GM19025 (cell line): Measurements from ENCODE around the gene TNIP1.

Experiments used
- ATAC-seq: cut with Tn5 transposase; IDR thresholded peaks from one replicate; pipeline ENCODE4 v1.9.1; 2021; ENCODE audit warnings: mild to moderate bottlenecking, low read depth, moderate library complexity; ENCODE audit not compliant: unreplicated experiment

TNIP1 gene

GRCh38 chr5:151067632-151068432 is 13.0 kb downstream of the TNIP1 start:
- ATAC-seq, result no peak

DNA sequence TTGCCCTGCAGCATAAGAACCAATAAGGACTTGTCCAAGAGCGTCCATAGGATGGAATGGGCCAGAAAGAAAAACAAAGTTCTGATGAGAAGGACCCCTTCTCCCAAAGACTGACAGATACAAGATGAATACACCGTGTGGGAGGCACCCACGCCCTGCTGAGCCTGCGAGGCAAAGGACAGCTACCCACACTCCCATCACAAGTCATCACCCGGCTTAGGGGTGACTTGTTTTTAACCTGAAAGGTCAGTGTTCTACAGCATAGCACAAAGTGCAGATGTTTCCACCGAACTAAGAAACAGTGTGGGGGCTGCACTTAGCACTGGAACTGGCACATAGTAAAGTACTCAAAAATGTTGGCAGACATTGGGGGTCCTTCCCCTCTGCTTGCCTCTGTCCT is 13.9 kb downstream of the TNIP1 start:
- ATAC-seq, result no peak

GRCh38 chr5:151065609-151066008 is 15.2 kb downstream of the TNIP1 start:
- no peak for ATAC-seq

- no peak for ATAC-seq
Measured at GRCh38 chr5:151064916-151065499, 15.8 kb downstream of the TNIP1 start.

- no peak for ATAC-seq
Measured at GRCh38 chr5:151063142-151063989, 17.5 kb downstream of the TNIP1 start.

- ATAC-seq, result no peak
Measured at GRCh38 chr5:151062405-151063141, 18.3 kb downstream of the TNIP1 start.

GRCh38 chr5:151060742-151061141 is 20.1 kb downstream of the TNIP1 start:
- no peak for ATAC-seq

DNA sequence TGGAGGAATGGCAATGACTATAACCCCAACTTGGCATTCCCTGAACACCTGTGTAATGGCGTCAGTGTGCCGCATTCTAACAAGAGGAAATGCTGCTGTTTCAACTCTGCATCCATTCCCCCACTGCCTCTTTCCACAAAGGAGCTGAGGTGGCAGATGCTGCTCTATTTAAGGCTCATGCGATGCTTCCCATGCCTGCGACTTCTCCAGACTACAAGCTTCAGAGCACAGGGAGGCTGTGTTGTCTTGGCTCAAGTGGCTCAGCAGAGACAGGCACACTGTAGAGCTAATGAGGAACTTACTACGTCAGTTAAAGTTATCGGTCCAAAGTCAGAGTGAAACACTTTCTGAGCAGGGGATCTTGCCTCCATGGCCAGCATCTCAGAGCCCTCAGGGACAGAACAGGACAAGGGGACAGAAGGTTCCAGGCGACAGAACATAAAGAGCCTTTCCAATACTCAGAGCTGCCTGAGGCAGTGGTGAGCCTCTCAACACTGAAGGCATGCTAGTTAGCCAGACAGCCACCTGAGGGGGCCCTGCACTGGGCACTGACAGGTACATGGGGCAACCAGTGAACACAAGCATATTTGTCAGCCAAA is 21.8 kb downstream of the TNIP1 start:
- ATAC-seq, result no peak

DNA sequence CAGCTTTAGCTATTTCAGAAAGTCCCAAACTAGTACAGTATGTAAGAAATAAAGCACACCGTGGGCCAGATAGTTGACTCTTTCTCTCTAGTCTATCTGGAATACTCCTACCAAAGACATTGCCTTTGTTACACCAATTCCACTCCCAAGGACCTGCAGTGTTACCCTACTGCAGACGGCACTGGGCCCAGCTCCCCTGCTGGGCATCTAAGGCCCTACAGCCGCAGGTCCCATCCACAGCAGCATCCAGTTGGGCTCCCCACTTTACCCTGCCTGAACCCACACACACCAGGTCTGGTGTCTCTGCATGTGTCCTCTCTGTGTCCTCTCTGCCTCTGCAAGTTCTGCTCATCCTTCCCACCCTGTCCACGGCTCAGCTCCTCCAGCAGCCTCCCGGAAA is 22.5 kb downstream of the TNIP1 start:
- ATAC-seq, result no peak

DNA sequence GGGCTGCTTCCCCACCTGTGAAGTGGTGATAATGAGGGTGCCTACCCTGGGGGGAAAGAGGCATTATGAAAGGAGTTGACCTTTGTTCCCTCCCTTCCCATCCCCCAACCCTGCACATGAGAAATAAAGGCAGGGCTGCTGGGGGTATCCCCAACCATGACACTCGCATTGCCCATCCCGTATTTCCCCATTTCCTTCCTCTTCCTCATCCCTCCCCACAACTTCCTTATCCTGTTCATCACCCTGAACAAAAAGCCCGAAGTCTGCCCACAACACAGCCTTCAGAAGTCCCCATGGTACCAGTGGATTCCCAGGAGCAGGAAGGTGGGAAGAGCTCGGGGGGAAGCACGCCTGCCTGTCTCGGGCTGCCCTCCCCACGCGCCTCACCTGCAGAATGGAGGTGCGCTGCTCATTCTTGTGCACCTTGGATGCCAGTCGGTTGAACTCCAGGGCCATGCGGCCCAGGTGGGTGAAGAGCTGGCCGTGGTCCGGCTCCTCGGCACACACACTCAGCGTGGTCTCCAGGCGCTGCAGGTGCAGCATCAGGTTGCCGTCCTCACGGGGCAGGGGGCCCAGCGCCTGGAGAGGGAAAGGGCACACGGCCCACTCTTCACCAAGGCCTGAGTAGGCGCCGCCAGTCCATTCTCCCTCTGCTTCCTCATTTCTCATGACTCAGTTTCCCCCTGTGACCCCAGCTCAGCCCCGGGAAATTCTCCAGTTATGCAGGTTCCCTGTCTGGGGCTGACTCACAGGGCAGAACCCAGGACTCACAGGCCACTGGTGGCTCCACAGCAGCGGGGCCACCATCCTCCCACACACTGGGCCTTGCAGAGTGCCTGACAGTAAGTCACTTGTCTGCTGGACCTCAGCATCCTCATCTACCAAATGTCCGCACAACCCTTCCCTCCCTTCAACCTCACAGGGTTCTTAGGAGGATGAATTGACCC is 24.2 kb downstream of the TNIP1 start:
- ATAC-seq, result no peak

DNA sequence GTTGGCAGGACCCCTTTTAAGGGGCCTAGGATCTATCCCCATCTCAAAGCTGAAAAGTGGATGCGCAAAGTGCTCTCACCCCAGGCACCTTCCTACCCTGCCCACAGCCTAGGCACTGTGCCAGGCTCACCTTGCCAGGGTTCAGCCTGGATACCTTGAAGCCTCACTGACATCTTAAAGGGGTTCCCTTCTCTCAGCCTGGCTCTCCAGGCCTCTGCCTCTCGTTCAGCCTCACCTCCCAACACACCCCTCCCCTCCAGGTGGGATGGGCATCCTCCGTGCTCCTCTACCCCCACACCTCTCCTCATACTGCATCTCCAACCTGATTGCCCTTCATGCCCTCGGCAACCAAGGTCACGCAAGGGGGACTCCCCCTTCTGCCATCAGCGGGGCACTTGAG is 25.5 kb downstream of the TNIP1 start:
- no peak for ATAC-seq

- ATAC-seq, result no peak
Measured at GRCh38 chr5:151054709-151055108, 26.1 kb downstream of the TNIP1 start.

GRCh38 chr5:151053796-151054462 is 26.9 kb downstream of the TNIP1 start:
- ATAC-seq, result no peak

DNA sequence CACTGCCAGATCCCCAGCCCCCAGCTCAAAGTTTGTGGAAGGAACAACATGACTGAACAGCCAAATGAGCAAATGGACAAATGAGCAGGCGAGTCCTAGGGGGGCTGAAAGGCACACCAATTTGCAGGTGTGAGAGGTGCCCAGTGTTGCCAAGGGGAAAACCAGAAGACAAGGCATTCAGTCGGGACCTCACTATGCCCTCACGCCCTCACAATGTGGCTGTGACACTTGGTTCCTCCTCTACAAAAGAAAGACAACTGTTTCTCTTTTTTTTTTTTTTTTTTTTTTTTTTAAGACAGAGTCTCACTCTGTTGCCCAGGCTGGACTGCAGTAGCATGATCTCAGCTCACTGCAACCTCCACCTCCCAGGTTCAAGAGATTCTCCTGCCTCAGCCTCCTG is 28.0 kb downstream of the TNIP1 start:
- ATAC-seq, result no peak

DNA sequence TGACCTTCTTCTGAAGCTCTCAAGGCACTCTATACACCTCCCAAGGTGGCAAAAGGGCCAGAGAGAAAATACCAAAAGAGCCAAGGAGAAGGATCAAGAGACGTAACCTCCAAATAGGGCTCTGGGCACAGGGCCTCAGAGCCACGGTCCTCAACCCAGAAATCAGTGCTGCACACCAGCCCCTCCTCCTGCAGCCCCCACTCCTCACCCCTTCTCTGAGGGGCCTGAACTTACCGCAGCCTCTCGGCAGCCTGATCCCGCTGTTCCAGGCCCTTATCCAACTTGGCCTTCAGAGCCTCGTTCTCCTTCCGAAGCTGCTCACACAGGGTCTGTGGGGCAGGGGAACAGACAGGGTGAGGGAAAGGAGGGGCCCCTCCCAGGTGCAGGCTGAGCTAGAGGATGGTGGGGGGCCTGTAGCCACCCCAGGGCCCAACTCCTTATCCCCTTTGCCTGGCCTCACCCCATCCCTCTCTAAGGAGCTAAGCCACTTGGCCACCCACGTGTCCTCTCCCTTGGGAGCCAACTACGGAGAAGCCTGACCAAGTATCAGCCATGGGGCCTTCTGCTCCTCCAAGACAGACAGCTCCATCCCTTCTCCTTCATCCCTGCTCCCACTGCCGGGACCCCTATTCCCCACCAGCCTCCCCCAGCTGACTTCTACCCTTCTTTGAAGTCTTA is 28.8 kb downstream of the TNIP1 start:
- ATAC-seq, result no peak

- peak; percentile 66 for ATAC-seq
Measured at GRCh38 chr5:151051066-151051930, 29.5 kb downstream of the TNIP1 start.

DNA sequence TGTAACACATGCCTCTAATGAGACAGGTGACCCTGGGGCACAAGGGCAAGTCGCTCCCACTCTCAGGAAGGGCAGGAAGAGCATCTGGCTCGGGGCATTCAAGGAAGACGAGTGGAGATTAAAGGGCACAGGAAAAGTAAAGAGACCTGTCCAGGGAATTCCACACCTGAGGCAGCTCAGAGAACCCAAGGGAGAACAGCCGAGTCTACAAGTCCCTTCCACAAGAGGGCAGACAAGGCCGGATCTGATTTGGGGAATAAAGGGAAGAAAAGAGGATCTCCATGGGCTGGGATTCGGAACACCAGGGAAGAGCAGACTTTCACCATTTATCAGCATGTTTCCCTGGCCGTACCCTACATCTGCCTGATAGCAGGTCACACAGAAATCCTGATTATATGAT is 32.3 kb downstream of the TNIP1 start:
- no peak for ATAC-seq
